ENCODE measurements around the gene NT5DC2. TPM values are rescaled to one million over a fixed set of nuclear protein-coding genes. Genes with fewer than 3 reads are reported as not detected.

NT5DC2 gene
- total and polyA plus RNA-seq, 8 donors = 3.5 to 37.6 (median 9.4) TPM

- DNase-seq (peak in 1 of 6 donors; percentile 54), FAIRE-seq (no peak), ATAC-seq (no peak)
- Histone ChIP-seq H3K27me3 (no peaks in the 10 kb centered on the region), H3K9me3 (no peaks in the 10 kb centered on the region), H3K27ac (no peak overlapping the region), H3K4me3 (no peak overlapping the region), H3K36me3 (peaks cover 3 to 53% (median 4%) of the 10 kb centered on the region in 3 donors), H3K4me1 (no peaks in the 10 kb centered on the region)
- TF ChIP-seq CTCF (IDR thresholded peaks at IDR 0.05) = no peak
- WGBS, 2 donors = 94 to 95% methylated on average over 16 to 18 of the region's 18 CpGs
- intact Hi-C loops (cut with DNase I) = no loop called here
Observed at GRCh38 chr3:52489453-52489852, 44.2 kb downstream of the NT5DC2 start.

GRCh38 chr3:52488746-52489145 lies 44.9 kb downstream of the NT5DC2 start:
- intact Hi-C loops (cut with DNase I) = no loop called here
- no peak for TF ChIP-seq CTCF (IDR thresholded peaks at IDR 0.05)
- H3K36me3 ChIP-seq = peaks cover 3 to 53% (median 4%) of the 10 kb centered on the region in 3 donors
- no peaks in the 10 kb centered on the region for H3K27me3 ChIP-seq
- no peaks in the 10 kb centered on the region for H3K4me1 ChIP-seq
- H3K27ac ChIP-seq = no peak overlapping the region
- no peaks in the 10 kb centered on the region for H3K9me3 ChIP-seq
- peak in 1 of 6 donors; percentile 51 for DNase-seq
- ATAC-seq = no peak
- WGBS, 2 donors = 79 to 85% methylated on average over 3 of the region's 3 CpGs
- FAIRE-seq = no peak
- H3K4me3 ChIP-seq = no peak overlapping the region

GRCh38 chr3:52487788-52488691 lies 45.6 kb downstream of the NT5DC2 start:
- Histone ChIP-seq H3K4me3 (no peak overlapping the region), H3K4me1 (no peaks in the 10 kb centered on the region), H3K36me3 (peaks cover 3 to 53% (median 4%) of the 10 kb centered on the region in 3 donors), H3K27ac (no peak overlapping the region), H3K27me3 (no peaks in the 10 kb centered on the region), H3K9me3 (no peaks in the 10 kb centered on the region)
- ATAC-seq = no peak
- no peak for FAIRE-seq
- intact Hi-C loops (cut with DNase I) = no loop called here
- no peak for TF ChIP-seq CTCF (IDR thresholded peaks at IDR 0.05)
- WGBS, 2 donors = 95% methylated on average over 59 of the region's 59 CpGs
- peak in 2 of 6 donors; percentile 19 to 72 for DNase-seq

GRCh38 chr3:52487050-52487787 lies 46.4 kb downstream of the NT5DC2 start:
- ATAC-seq (no peak), DNase-seq (peak in 2 of 6 donors; percentile 17 to 54), FAIRE-seq (no peak)
- WGBS, 2 donors = 94% methylated on average over 31 of the region's 31 CpGs
- Histone ChIP-seq H3K36me3 (peaks cover under 1 to 53% (median 1%) of the 10 kb centered on the region in 3 donors), H3K9me3 (no peaks in the 10 kb centered on the region), H3K4me3 (no peak overlapping the region), H3K4me1 (no peaks in the 10 kb centered on the region), H3K27ac (no peak overlapping the region), H3K27me3 (no peaks in the 10 kb centered on the region)
- intact Hi-C loops (cut with DNase I) = no loop called here
- TF ChIP-seq CTCF (IDR thresholded peaks at IDR 0.05) = no peak
